ENCODE measurements around the gene DKK3.
A peak's percentile ranks its signal among the peaks of the same experiment; 100 is the strongest.
"Not testable (repeated sequence)": the region's sequence is repeated elsewhere in the genome, so short reads cannot be mapped to it uniquely, and the experiment has no call there.

DKK3 gene

GRCh38 chr11:12007769-12008737, at the start of gene DKK3:
Gene DKK3, minus strand, starts transcription at chr11:12008626. Its CDS starts 44 bp downstream, at chr11:12008582.
- DNase-seq = peak; percentile 30

GRCh38 chr11:12057299-12057980, 49.0 kb upstream of the DKK3 start:
- DNase-seq = no peak

GRCh38 chr11:12056119-12056518, 47.7 kb upstream of the DKK3 start:
- no peak for DNase-seq

GRCh38 chr11:12053606-12054361, 45.4 kb upstream of the DKK3 start:
- no peak for DNase-seq

GRCh38 chr11:12052676-12053605, 44.5 kb upstream of the DKK3 start:
- no peak for DNase-seq

GRCh38 chr11:12051287-12051662, 42.8 kb upstream of the DKK3 start:
- no peak for DNase-seq

GRCh38 chr11:12050470-12051286, 42.3 kb upstream of the DKK3 start:
- DNase-seq = no peak

- no peak for DNase-seq
Measured at GRCh38 chr11:12048936-12049790, 40.7 kb upstream of the DKK3 start.

- no peak for DNase-seq
Measured at GRCh38 chr11:12046636-12047236, 38.3 kb upstream of the DKK3 start.

GRCh38 chr11:12045914-12046635, 37.6 kb upstream of the DKK3 start:
- no peak for DNase-seq

- DNase-seq = no peak
Measured at GRCh38 chr11:12044799-12045198, 36.4 kb upstream of the DKK3 start.

- DNase-seq = peak; percentile 96
Measured at GRCh38 chr11:12043959-12044791, 35.7 kb upstream of the DKK3 start.

GRCh38 chr11:12043221-12043620, 34.8 kb upstream of the DKK3 start:
- DNase-seq = no peak

- peak; percentile 99 for DNase-seq
Measured at GRCh38 chr11:12042215-12042676, 33.8 kb upstream of the DKK3 start.

- DNase-seq = not testable (repeated sequence)
Measured at GRCh38 chr11:12040719-12041118, 32.3 kb upstream of the DKK3 start.

GRCh38 chr11:12032968-12033367, 24.5 kb upstream of the DKK3 start:
- DNase-seq = no peak

GRCh38 chr11:12031856-12032544, 23.6 kb upstream of the DKK3 start:
- no peak for DNase-seq
